Measurements from ENCODE around the gene TNFAIP8. TPM values are rescaled to one million over a fixed set of nuclear protein-coding genes. Genes with fewer than 3 reads are reported as not detected.

TNFAIP8 gene
- total and polyA plus RNA-seq, 9 of the 15 experiments (the other 6 are each of a cell fraction or from before 2014, with no cell fraction given), result 29.9 to 52.2 (median 44.8) TPM

DNA sequence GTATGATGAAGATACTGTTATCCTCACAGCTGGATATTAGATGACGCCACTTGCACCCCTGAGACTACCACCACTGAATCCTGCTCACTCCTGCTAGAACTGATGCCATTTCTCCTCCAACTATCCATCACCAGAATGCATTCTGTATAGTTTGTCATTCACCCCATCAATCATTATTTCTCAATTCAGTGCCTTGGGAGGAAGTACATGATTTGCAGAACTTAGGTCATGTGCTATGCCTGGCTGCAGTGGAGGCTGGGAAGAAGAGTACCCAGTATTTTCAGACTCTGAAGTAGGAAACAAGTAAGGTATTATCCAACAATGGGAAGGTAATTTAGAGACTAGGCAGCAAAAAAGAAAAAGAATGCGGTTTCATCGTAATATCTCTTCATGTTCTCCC lies 70.2 kb downstream of the TNFAIP8 start (continued):
- no peak for TF ChIP-seq STAT5A (IDR thresholded peaks at IDR 0.05; ENCODE audit: borderline replicate concordance, low read length)
- no peak for TF ChIP-seq DACH1 (IDR thresholded peaks at IDR 0.05; ENCODE audit: partially characterized antibody)
- peak; percentile 77 for TF ChIP-seq MEIS2 (IDR thresholded peaks at IDR 0.05; ENCODE audit: partially characterized antibody)
- peak; percentile 69 for TF ChIP-seq CEBPB (tag; IDR thresholded peaks at IDR 0.05)

DNA sequence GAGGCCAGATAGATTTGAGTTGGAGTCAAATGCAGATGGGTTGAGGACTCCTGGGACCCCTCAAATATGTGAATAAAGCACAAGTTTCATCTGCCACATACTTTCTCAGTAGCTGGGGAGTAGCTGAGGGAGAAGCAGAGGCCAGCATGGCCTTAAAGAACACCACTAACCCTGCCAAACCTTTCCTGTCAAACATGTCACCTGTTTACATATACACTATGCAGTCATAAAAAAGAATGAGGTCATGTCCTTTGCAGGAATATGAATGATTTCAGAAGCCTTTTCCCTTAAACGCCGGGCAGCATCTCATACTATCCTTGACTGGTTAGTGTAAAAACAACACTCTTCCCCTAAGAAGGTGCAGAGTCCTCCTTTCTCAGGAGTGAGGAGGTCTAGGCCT lies 71.2 kb downstream of the TNFAIP8 start:
- H3K4me1 ChIP-seq (replicated peaks in 1 of 2; ENCODE audit: control insufficient read depth in 2 of 2, insufficient read depth in 2 of 2, low read length in 2 of 2), result peaks cover 0 to 15% of the 10 kb centered on the region in 2 experiments; a peak in 3 of 5 replicates
- FAIRE-seq, result no peak
- H3K4me2 ChIP-seq (ENCODE audit: insufficient read depth, low read length), result no peak overlapping the region
- H4K20me1 ChIP-seq (replicated peaks; ENCODE audit: control insufficient read depth, insufficient read depth, low read length), result no peaks in the 10 kb centered on the region
- ChIA-PET POLR2A (interaction anchor here (0.6 kb wide), 3 partner anchors 9 to 229 kb away, joined by 4 to 5 read pairs (median 4); no protein-coding TSS in a partner anchor), CTCF (ENCODE audit: low intra/inter-chr PET ratio) (interaction anchor here (0.6 kb wide), 2 partner anchors 16 to 211 kb away, joined by 3 read pairs; no protein-coding TSS in a partner anchor)
- H3K9ac ChIP-seq (ENCODE audit: insufficient read depth in 1 of 2, low read depth in 2 of 2, low read length in 2 of 2), result no peak overlapping the region
- intact Hi-C loops (cut with micrococcal nuclease), result no loop called here
- no peaks in the 10 kb centered on the region for H3K9me1 ChIP-seq (ENCODE audit: control insufficient read depth, insufficient read depth, low read length)
- H3K36me3 ChIP-seq (ENCODE audit: control insufficient read depth, insufficient read depth, low read length), result no peaks in the 10 kb centered on the region
- no peaks in the 10 kb centered on the region for H3K27me3 ChIP-seq (ENCODE audit: control insufficient read depth in 2 of 2, insufficient read depth in 2 of 2, low read length in 2 of 2)
- no peaks in the 10 kb centered on the region for H3K9me3 ChIP-seq (replicated peaks; ENCODE audit: control insufficient read depth, insufficient read depth, low read depth, low read length)
- WGBS (ENCODE audit: insufficient coverage, low coverage, missing lambda C conversion rate), result 70% methylated on average over 2 of the region's 2 CpGs
- no TSS peak for BruUV-seq (replicated peaks)
- H3K79me2 ChIP-seq (ENCODE audit: control insufficient read depth, insufficient read depth, low read length), result no peaks in the 10 kb centered on the region
- peak overlapping the region; percentile 67; the same call in 1 of the 2 replicates for H2AFZ ChIP-seq (ENCODE audit: low read depth, low read length)
- H3K27ac ChIP-seq (ENCODE audit: extremely low read depth, low read depth, low read length), result no peak overlapping the region
- peak; percentile 61; the same call in 2 of the 3 replicates for ATAC-seq
- H3K4me3 ChIP-seq, result no peak overlapping the region
- in situ Hi-C loops (cut with MboI), result no loop called here
- no peak for DNase-seq (ENCODE audit: extremely low read depth in 1 of 4, low spot score in 3 of 4)
- TF ChIP-seq XRCC5 (IDR thresholded peaks at IDR 0.05; ENCODE audit: low read depth, low read length) (no peak), ZNF311 (CRISPR knock-in tag; IDR thresholded peaks at IDR 0.05) (no peak), KLF1 (tag; IDR thresholded peaks at IDR 0.05) (no peak), ZNF347 (CRISPR knock-in tag; IDR thresholded peaks at IDR 0.05; ENCODE audit: low read depth) (no peak), ZNF436 (CRISPR knock-in tag; IDR thresholded peaks at IDR 0.05) (no peak)
- TF ChIP-seq, protein P1, sequence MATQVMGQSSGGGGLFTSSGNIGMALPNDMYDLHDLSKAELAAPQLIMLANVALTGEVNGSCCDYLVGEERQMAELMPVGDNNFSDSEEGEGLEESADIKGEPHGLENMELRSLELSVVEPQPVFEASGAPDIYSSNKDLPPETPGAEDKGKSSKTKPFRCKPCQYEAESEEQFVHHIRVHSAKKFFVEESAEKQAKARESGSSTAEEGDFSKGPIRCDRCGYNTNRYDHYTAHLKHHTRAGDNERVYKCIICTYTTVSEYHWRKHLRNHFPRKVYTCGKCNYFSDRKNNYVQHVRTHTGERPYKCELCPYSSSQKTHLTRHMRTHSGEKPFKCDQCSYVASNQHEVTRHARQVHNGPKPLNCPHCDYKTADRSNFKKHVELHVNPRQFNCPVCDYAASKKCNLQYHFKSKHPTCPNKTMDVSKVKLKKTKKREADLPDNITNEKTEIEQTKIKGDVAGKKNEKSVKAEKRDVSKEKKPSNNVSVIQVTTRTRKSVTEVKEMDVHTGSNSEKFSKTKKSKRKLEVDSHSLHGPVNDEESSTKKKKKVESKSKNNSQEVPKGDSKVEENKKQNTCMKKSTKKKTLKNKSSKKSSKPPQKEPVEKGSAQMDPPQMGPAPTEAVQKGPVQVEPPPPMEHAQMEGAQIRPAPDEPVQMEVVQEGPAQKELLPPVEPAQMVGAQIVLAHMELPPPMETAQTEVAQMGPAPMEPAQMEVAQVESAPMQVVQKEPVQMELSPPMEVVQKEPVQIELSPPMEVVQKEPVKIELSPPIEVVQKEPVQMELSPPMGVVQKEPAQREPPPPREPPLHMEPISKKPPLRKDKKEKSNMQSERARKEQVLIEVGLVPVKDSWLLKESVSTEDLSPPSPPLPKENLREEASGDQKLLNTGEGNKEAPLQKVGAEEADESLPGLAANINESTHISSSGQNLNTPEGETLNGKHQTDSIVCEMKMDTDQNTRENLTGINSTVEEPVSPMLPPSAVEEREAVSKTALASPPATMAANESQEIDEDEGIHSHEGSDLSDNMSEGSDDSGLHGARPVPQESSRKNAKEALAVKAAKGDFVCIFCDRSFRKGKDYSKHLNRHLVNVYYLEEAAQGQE (IDR thresholded peaks at IDR 0.05; ENCODE audit: borderline replicate concordance), result no peak
- TF ChIP-seq, protein P1 (CRISPR knock-in tag; IDR thresholded peaks at IDR 0.05; ENCODE audit: low read depth), result no peak
- TF ChIP-seq, protein P2, sequence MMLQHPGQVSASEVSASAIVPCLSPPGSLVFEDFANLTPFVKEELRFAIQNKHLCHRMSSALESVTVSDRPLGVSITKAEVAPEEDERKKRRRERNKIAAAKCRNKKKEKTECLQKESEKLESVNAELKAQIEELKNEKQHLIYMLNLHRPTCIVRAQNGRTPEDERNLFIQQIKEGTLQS (IDR thresholded peaks at IDR 0.05), result no peak
- TF ChIP-seq, protein P2 (CRISPR knock-in tag; conservative IDR thresholded peaks at IDR 0.05), result no peak
- TF ChIP-seq, protein P3, sequence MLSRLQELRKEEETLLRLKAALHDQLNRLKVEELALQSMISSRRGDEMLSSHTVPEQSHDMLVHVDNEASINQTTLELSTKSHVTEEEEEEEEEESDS (CRISPR knock-in tag; IDR thresholded peaks at IDR 0.05), result no peak
